GM21723 (cell line): ENCODE data around the gene DNAH2.

ENCODE experiments used
- ATAC-seq: cut with Tn5 transposase; IDR thresholded peaks from one replicate; pipeline ENCODE4 v1.9.1; 2021; ENCODE audit warnings: mild to moderate bottlenecking, moderate library complexity; ENCODE audit not compliant: unreplicated experiment

Gene DNAH2

DNA sequence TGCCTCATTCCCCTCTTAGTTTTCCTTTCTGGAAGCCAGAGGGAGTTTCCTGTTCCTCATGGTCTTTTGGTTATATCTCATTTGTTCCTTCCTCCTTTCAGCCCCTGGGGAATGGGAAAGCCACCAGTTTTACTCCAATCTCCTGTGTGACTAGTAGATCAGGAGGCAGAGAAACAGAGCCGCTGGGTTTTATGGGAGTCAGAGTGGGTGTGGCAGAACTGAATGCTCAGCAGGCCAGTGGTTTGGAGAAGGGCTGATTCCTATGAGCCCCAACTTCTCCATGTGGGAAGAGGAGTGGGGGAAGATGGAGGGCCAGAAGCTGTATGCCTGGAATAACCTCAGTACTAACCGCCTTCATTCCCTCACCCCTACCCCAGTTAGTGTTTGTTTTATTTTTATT lies 4.1 kb downstream of the DNAH2 start:
- ATAC-seq, result no peak

DNA sequence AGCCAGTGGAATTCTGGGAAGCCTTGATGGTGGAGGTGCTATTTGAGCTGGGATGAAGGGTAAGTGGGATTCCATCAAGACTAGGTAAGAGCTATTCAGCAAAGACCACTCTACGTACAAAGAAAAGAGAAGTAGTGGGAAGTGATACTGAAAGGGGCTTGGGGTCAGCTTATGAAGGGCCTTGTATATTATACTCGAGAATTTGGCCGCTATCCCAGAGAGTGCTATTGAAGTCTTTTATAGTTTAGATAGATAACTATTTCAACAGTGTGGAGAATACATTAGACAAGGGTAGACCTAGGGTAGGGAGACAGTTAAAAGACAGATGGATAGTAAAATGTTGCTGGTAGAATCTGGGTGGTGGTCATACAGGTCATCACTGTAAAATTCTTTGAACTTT lies 10.3 kb downstream of the DNAH2 start:
- ATAC-seq, result no peak

DNA sequence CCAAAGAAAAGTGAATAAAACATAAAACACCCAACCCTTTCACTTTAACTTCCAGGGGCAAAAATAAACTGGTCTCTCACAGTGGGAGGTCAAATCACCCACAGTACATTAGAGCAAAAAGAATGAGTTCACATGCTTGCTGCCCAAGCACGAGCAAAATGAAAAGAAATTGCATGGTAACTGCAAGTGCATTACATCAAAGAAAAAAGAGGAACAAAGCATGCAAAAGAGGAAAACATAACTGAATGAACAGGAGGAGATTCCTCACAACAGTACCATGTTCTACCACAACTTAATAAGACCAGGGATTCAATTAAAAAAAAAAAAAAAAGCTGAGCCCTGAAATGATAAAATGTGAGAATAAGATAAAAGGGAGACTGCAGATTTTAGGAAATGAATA lies 12.3 kb downstream of the DNAH2 start:
- ATAC-seq, result no peak

DNA sequence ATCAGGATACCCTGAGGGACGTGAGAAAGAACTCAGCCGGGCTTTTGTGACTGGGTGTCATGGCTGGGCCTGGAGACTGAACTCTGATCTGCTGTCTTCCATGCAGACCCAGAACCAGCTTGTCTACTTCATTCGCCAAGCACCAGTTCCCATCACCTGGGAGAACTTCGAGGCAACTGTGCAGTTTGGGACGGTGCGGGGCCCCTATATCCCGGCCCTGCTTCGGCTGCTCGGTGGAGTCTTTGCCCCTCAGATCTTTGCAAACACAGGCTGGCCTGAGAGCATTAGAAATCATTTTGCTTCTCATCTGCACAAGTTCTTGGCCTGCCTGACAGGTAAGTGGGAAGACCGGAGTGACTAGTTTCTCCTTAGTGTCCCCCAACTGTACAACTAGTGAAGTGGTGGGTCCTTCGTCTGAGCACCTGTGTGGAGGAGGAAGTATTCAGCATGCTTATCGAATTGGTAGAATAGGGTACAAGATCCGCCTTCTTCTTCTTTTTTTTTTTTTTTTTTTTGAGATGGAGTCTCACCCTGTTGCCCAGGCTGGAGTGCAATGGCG lies 15.5 kb downstream of the DNAH2 start:
- ATAC-seq, result no peak

DNA sequence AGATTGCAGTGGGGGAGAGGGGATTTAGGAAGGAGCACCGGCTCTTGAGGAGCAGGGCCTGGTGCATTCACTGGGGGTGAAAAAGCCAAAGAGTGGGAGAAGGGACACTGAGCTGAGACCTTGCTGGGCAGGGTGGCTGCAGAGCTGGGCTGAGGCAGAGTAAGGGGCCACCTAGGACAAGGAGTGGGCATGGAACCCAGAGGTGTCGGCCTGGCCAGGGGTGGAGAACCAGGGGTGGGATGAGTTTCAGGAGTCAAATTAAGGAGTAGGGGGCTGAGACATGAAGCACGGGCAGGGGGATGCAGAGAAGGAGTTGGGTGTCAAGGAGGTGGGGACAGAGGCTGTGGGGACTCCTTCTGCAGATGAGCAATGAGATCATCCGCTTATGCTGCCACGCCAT lies 20.1 kb downstream of the DNAH2 start:
- ATAC-seq, result no peak

DNA sequence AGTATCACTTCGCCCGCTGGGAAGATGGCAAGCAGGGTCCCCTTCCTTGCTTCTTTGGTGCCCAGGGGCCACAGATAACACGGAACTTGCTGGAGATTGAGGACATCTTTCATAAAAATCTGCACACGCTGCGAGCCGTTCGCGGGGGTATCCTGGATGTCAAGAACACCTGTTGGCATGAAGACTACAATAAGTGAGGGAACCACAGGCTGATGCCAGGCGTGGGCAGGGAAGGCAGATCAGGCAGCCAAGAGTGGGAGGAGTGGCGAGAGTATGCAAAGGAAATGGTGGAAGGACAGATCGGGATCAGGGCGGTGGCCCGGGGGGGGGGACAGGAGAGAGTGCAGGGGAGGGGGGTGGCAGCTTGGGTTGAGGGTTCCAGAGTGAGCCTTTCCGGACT lies 22.2 kb downstream of the DNAH2 start:
- ATAC-seq, result no peak

DNA sequence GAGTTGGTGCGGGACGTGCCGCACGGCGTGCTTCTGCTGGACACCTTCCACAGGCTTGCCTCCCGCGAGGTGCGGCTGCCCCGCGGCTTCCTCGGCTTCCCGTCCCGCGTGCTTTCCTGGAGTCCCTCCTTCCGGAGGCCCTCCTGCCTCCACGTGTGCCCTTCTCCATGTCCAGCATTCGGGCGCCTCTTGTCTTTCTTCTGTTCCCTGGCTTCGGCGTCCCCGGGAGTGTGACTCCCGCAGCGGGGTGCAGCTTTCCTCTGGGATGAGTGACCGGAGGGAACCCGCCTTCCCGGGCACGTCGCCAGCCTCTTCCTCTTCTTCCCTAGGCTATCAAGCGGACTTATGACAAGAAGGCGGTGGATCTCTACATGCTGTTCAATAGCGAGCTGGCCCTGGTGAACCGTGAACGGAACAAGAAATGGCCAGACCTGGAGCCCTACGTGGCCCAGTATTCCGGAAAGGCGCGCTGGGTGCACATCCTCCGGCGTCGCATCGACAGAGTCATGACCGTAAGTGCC lies 23.0 kb downstream of the DNAH2 start:
- ATAC-seq, result no peak

DNA sequence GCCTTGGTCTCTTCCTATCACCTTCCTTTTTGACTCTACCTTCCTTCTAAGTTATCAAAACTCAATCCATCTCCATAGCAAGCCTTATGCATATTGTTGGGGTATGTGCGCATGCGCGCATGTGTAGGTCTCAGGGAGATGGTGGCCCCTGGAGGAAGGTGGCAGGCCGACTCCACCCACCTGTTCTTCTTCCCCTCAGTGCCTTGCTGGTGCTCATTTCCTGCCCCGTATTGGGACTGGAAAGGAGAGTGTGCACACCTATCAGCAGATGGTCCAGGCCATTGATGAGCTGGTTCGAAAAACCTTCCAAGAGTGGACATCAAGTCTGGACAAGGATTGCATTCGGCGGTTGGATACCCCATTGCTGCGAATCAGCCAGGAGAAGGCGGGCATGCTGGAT lies 25.2 kb downstream of the DNAH2 start:
- ATAC-seq, result no peak

DNA sequence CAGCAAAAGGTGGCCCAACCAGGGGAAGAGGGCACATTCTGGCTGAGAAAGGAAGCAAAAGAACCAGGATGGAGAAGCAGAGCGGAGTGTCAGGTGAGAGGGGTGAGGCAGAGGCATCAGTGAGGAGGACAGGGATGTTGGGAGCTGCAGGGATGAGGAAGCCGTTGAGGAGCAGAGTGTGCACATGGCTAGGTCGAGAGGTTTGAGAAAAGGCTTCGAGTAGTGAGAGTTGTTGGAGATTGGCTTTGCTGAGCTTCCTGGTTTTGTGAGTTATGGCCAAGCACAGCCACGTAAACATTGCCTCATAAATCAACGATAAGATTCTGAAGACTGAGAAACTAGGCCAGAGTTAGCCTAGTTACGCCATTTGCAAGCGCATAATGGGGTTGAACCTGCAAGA lies 26.9 kb downstream of the DNAH2 start:
- no peak for ATAC-seq

DNA sequence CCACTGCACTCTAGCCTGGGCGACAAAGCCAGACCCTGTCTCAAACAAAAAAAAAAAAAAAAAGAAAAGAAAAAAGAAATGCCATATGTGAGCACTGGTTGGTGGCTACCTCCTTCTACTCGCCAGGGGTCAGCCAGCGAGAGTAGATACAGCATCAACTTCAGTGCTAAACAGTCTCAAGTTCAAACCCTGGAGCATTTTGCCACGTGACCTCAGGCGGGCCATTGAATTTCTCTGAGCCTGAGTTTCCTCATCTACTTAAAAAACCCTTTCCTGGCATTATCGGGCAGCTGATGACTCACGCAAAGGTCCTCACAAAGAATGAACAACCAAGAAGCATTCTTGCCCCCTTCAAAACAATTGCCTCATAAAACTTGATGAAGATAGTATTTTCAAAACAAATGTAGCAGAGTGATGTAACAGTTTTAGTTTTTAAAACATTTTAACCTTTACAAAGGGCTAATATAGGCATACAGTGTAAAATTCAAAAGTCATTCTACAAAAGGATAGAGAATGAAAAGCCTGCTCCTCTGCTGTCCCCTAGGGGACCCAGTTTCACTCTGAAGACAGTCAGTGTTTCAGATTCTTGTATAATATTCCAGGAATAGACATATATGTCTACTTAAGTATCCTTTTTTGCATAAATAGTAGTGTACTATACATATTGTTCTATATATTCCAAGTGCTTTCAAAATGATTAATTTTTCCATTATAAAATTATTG lies 28.4 kb downstream of the DNAH2 start:
- ATAC-seq, result no peak

DNA sequence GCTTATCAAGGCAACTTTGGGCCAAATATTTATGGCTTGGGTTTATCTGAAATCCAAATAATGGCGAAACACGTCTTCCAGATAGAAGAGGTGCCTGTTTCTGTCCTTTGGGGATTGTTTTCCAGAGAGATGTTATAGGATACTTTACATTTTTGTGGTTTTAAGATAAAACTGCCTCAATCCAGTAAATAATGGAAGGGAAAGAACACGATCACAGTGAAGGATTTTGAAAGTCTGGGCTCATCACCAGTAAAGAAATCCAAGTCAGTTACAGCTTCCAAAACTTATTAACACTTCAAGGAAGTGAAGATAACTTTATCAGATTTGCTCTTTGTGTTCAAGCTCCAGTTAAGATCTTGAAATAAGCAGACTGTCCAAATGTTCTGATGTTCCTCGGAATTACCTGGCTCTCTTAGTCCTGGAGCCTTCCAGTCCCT lies 30.1 kb downstream of the DNAH2 start:
- no peak for ATAC-seq

DNA sequence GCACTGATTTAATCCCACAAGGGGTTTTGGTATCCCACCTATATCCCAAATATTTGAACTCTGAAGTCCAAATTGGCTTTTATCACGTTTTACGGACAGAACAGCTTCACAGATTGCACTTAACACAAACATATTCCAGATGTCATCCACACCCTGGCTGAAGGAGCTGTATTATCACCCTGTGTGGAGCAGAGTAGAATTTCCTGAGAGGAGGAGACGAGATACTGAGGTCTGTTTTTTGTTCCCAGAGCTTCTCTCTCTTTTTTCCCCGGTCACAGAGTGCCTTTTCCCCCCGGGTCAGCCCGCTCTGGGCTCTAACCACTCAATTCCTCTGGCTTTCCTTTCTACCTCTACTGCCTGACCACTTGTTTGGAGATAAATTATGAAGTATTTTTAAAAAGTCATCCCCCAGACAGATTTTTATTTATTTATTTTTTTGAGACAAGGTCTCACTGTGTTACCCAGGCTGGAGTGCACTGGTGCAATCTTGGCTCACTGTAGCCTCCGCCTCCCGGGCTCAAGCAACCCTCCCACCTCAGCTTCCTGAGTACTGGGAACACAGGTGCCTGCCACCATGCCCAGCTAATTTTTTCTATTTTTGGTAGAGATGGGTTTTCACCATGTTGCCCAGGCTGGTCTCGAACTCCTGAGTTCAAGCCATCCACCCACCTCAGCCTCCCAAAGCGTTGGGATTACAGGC lies 30.7 kb downstream of the DNAH2 start:
- no peak for ATAC-seq

DNA sequence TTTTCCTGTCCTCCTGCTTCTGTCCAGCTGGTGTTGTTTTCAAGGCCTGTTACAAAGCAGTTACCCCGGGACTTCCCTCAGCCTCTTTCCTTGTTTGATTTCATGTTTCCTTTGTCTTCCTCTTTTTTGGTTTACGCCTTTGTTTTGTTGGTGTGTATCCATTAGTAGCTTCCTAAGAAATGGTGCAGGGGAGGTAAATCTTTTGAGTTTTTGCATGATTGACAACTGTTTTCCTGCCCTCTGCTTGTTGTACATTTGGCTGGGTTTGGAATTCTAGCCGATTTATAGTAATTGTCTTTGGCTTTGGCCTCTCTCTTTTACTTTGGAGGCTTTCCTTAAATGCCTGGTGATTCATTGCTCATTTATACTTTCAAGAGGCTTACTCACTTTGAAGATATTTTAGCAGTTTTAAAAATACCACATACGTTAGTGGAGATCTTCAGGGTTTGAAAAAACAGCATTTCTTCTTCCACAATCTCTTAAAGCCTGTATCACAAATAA lies 32.8 kb downstream of the DNAH2 start:
- ATAC-seq, result no peak

DNA sequence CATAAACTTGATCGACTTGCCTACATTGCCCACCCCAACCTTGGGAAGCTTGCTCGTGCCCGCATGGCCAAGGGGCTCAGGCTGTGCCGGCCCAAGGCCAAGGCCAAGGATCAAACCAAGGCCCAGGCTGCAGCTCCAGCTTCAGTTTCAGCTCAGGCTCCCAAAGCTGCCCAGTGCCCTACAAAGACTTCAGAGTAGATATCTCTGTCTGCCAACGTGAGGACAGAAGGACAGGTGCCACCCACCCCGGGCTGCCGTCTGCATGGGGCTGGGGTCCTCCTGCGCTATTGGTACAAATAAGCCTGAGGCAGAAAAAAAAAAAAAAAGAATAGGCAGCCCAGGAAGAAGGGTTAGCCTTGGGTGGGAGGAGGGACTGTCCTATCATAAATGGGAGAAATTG lies 37.1 kb downstream of the DNAH2 start:
- no peak for ATAC-seq

DNA sequence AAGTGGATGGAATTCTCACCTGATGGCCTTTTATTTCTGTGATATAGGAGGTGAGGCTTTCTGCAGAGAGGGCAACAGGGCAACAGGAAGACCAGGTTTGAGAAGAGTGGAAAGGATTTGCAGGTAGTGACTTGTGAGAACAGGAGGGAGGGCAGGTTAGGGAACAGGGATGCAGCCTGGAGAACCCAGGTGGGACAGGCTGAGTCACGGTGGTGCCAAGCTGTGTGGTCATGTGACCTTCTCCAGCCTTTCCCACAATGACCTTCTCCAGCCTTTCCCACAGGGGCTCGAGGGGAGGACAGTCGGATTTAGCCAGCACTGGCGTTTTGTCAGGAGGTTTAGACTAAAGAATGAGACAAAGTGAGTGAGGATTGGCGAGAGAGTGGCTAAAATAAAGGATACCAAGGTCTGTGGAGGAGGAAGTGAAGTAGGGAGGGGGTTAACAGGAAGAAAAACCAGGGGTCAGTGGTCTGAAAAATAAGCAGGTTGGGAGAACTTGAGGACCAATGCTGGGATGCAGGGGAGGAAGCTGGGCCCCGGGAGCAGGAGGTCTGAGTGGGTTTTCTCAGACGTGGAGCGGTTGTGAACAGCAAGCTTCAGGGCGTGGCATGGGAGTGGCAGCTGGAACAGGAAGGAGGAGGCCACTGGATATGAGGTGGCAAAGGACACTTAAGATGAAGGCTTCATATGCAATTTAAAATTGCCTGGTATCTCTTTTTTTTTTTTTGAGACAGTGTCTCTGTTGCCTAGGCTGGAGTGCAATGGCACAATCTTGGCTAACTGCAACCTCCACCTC lies 37.7 kb downstream of the DNAH2 start:
- ATAC-seq, result no peak

DNA sequence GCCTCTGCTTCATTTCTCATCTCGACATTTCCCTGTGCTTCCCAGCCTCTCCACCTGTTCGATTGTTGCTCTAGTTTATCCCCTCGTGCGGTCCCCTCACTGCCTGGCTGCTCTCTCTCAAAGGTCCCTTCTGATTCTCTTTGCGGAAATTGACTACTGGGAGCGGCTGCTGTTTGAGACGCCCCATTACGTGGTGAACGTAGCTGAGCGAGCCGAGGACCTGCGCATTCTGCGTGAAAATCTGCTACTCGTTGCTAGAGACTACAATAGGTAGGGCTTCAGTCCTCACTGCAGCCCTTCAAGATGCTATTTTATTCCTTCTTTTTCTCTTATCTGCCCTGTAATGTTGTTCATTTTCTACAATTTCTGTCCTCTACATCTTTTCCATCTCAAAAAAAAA lies 39.4 kb downstream of the DNAH2 start:
- no peak for ATAC-seq

DNA sequence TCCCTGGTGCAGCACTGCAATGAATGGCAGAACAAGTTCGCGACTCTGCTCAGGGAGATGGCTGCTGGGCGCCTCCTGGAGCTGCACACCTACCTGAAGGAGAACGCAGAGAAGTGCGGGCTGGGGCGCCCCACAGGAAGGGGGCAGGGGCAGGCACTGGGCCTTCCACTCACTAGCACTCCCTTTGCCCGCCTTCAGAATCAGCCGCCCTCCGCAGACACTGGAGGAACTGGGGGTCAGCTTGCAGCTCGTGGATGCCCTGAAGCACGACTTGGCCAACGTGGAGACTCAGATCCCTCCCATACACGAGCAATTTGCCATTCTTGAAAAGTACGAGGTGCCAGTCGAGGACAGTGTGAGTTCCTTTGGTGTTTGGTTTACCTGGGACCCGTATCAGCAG lies 46.4 kb downstream of the DNAH2 start:
- ATAC-seq, result no peak

DNA sequence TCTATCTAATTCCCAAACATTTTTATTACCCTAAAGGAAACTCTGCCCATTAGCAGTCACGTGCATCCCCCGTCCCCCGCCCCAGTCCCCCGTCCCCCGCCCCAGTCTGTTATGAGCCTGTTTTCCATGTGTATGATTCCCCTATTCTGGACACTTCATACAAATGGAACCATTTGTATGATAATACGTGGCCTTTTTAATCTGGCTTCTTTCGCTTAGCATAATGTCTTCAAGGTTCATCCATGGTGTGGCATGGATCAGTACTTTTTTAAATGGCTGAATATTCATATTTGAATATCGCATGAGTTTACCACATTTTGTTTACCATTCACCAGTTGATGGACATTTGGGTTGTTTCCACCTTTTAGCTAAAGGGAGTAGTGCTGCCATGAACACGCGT lies 49.5 kb downstream of the DNAH2 start:
- no peak for ATAC-seq

DNA sequence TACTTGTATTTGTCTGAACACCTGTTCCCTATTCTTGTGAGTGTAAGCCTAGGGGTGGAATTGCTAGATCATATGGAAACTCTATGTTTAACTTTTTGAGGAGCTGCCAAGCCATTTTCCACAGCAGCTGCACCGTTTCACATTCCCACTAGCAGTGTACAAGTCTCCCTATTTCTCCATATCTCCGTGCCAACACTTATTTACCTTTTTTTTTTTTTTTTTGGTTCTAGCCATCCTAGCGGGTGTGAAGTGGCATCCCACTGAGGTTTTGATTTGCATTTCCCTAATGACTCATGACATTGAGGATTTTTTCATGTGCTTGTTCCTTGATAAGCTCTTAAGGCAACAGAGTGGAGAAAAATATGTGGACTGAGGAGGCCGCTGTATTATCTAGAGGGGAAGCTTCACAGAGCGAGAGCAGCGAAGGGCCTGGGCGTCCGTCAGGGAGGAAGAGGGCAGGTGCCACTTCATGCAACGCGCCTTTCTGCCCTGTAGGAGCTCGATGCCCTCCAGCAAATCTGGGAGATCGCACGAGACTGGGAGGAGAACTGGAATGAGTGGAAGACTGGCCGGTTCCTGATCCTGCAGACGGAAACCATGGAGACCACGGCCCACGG lies 50.0 kb downstream of the DNAH2 start:
- no peak for ATAC-seq

DNA sequence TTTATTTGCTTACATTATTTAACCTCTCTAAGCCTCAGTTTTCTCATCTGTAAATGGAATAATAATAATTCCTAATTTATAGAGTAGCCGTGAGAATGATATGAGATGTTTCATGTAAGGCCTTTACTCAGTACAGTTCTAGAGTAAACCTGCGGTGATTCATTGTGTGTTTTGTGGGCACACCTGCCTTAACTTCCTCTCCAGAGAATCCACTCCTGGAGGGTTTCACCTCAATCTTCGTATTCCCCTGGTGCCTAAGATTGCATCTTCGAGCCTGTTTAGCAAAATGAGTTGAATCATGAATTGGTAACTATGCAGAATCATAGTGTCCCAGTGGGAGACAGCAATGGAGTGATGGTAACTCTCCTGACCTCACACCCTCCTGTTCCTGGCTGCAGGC lies 52.3 kb downstream of the DNAH2 start:
- ATAC-seq, result no peak

DNA sequence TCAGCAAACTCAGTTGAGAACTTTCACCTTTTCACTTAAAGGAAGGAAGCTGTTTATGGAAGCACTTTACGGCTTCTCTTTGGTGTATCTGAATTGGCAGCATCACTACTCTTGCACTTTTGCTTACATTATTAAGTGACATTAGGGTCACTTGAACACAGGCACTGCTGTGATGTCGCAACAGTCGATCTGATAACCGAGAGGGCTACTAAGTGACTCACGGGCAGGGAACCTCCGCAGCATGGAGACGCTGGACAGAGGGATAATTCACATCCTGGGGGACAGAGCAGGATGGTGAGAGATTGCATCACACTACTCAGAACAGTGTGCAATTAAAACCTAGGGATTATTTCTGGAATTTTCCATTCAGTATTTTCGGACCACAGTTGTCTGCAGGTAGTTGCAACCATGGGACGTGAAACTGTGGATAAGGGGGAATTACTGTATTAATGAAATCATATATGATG lies 56.5 kb downstream of the DNAH2 start:
- ATAC-seq, result no peak
